GM23338 (cell line): ENCODE results near the gene YWHAQ. TPM values are rescaled to one million over a fixed set of nuclear protein-coding genes. Genes with fewer than 3 reads are reported as not detected.

Experiments
- ATAC-seq: fragments of 200-7000 bp; cut with Tn5 transposase; 3 replicates; pipeline ENCODE4 v1.9.1; 2020
- DNase-seq: peaks from one replicate; pipeline ENCODE4 v3.0.0-alpha.2; 2015; ENCODE audit warnings: low spot score
- H2AFZ ChIP-seq: fragments of 200-600 bp; sonication (generic); 2 replicates; pipeline ENCODE4 v1.8.0; 2016; ENCODE audit warnings: antibody characterized with exemption, mild to moderate bottlenecking, moderate library complexity
- H3F3A ChIP-seq: fragments of 200-600 bp; sonication (generic); replicated peaks from 2 replicates; pipeline ENCODE4 v1.8.0; 2017; ENCODE audit warnings: antibody characterized with exemption, mixed run types, low read depth
- H3K27ac ChIP-seq: fragments of 200-600 bp; sonication (generic); 2 replicates; pipeline ENCODE4 v1.6.1; 2016; ENCODE audit warnings: low read depth
- H3K27me3 ChIP-seq: fragments of 200-600 bp; sonication (generic); 2 replicates; pipeline ENCODE4 v1.8.0; 2016; ENCODE audit warnings: mild to moderate bottlenecking, mixed run types, moderate library complexity; ENCODE audit not compliant: insufficient read depth
- H3K36me3 ChIP-seq: fragments of 200-600 bp; sonication (generic); 2 replicates; pipeline ENCODE4 v1.8.0; 2016; ENCODE audit warnings: mild to moderate bottlenecking; ENCODE audit not compliant: insufficient read depth
- H3K4me1 ChIP-seq: fragments of 200-600 bp; sonication (generic); 2 replicates; pipeline ENCODE4 v1.8.0; 2016; ENCODE audit warnings: mild to moderate bottlenecking, moderate library complexity; ENCODE audit not compliant: insufficient read depth
- H3K4me2 ChIP-seq: fragments of 200-600 bp; sonication (generic); 2 replicates; pipeline ENCODE4 v1.7.1; 2017; ENCODE audit warnings: mixed run types
- H3K4me3 ChIP-seq: fragments of 200-600 bp; sonication (generic); 2 replicates; pipeline ENCODE4 v1.6.1; 2016; ENCODE audit warnings: mixed run types
- H3K79me2 ChIP-seq: fragments of 200-600 bp; sonication (generic); replicated peaks from 2 replicates; pipeline ENCODE4 v1.8.0; 2017; ENCODE audit warnings: mild to moderate bottlenecking; ENCODE audit not compliant: insufficient read depth
- H3K9me2 ChIP-seq: fragments of 200-600 bp; sonication (generic); 2 replicates; pipeline ENCODE4 v1.8.0; 2017; ENCODE audit not compliant: insufficient read depth
- H4K20me1 ChIP-seq: fragments of 200-600 bp; sonication (generic); replicated peaks from 2 replicates; pipeline ENCODE4 v1.8.0; 2017; ENCODE audit warnings: mild to moderate bottlenecking; ENCODE audit not compliant: insufficient read depth
- H3K27ac Mint-ChIP-seq: 2 replicates; pipeline ENCODE4 v1.8.0; 2020; ENCODE audit warnings: inconsistent platforms, mild to moderate bottlenecking, moderate library complexity, mixed read lengths
- H3K27me3 Mint-ChIP-seq: 3 replicates; pipeline ENCODE4 v1.8.0; 2022; ENCODE audit warnings: low read depth, mild to moderate bottlenecking, moderate library complexity, mixed read lengths, inconsistent platforms; ENCODE audit not compliant: insufficient read depth, poor library complexity
- H3K36me3 Mint-ChIP-seq: 3 replicates; pipeline ENCODE4 v1.8.0; 2021; ENCODE audit warnings: low read depth, mild to moderate bottlenecking, inconsistent platforms, moderate library complexity, mixed read lengths
- H3K4me1 Mint-ChIP-seq: 3 replicates; pipeline ENCODE4 v1.8.0; 2020; ENCODE audit warnings: mild to moderate bottlenecking, inconsistent platforms, mixed read lengths
- H3K4me3 Mint-ChIP-seq: 3 replicates; pipeline ENCODE4 v1.8.0; 2021; ENCODE audit warnings: moderate library complexity, mild to moderate bottlenecking, inconsistent platforms, mixed read lengths
- H3K9me3 Mint-ChIP-seq: 3 replicates; pipeline ENCODE4 v1.8.0; 2020; ENCODE audit warnings: moderate library complexity, mild to moderate bottlenecking, inconsistent platforms, mixed read lengths
- ETS1 ChIP-seq: IDR thresholded peaks from 2 replicates; pipeline ENCODE4 v1.6.1; 2016; ENCODE audit warnings: antibody characterized with exemption
- EZH2 ChIP-seq: fragments of 200-600 bp; sonication (generic); IDR thresholded peaks from one replicate; pipeline ENCODE4 v1.8.0; 2017; ENCODE audit warnings: antibody characterized with exemption, mild to moderate bottlenecking, low read depth; ENCODE audit not compliant: unreplicated experiment
- JUNB ChIP-seq: IDR thresholded peaks from one replicate; pipeline ENCODE4 v1.6.1; 2016; ENCODE audit warnings: antibody characterized with exemption; ENCODE audit not compliant: unreplicated experiment
- REST ChIP-seq: IDR thresholded peaks from one replicate; pipeline ENCODE4 v1.6.1; 2018; ENCODE audit warnings: antibody characterized with exemption; ENCODE audit not compliant: unreplicated experiment
- STAT1 ChIP-seq: IDR thresholded peaks from one replicate; pipeline ENCODE4 v1.6.1; 2016; ENCODE audit warnings: antibody characterized with exemption; ENCODE audit not compliant: unreplicated experiment
- ZNF114 ChIP-seq: fragments of 250-450 bp; sonication (Bioruptor Pico); IDR thresholded peaks from 2 replicates; pipeline ENCODE4 v1.5.0; 2020; ENCODE audit warnings: mild to moderate bottlenecking, moderate library complexity
- ZNF331 ChIP-seq: fragments of 250-450 bp; sonication (Bioruptor Pico); IDR thresholded peaks from 2 replicates; pipeline ENCODE4 v1.5.0; 2020; ENCODE audit warnings: low read depth, mild to moderate bottlenecking, moderate library complexity
- ZNF462 ChIP-seq: fragments of 250-450 bp; sonication (Bioruptor Pico); IDR thresholded peaks from 2 replicates; pipeline ENCODE4 v1.5.0; 2020; ENCODE audit warnings: mild to moderate bottlenecking, moderate library complexity
- polyA plus RNA-seq: library from polyadenylated mRNA; unstranded; fragments of >200 nt; fragmentation: Nextera tagmentation; extraction: Ambion mirVana; gene quantifications from 2 replicates; pipeline ENCODE4 v1.2.1, GENCODE V29; 2016
- total RNA-seq: library from RNA; depleted of rRNA; stranded (reverse); fragments of >200 nt; shearing (Covaris generic); gene quantifications from 2 replicates; pipeline ENCODE4 v1.2.3, GENCODE V29; 2014

The YWHAQ gene
- total and polyA plus RNA-seq, 2 experiments from 2014 or later: 295 to 464 TPM

- Histone ChIP-seq H3K4me1 (peaks cover 14% of the 10 kb centered on the region), H3K36me3 (no peaks in the 10 kb centered on the region), H3K4me2 (no peak overlapping the region), H3K79me2 (no peaks in the 10 kb centered on the region), H3F3A (no peaks in the 10 kb centered on the region), H4K20me1 (no peaks in the 10 kb centered on the region), H3K27ac (no peak overlapping the region), H3K9me2 (no peaks in the 10 kb centered on the region), H3K27me3 (no peaks in the 10 kb centered on the region), H2AFZ (no peak overlapping the region), H3K4me3 (no peak overlapping the region)
- H3K9me3 Mint-ChIP-seq: no peaks in the 10 kb centered on the region
- peaks cover 17% of the 10 kb centered on the region for H3K4me1 Mint-ChIP-seq
- no peak for TF ChIP-seq JUNB
- no peak for TF ChIP-seq REST
- no peak for TF ChIP-seq ZNF331
- no peak for TF ChIP-seq EZH2
- TF ChIP-seq STAT1: no peak
- no peak for TF ChIP-seq ZNF462 (CRISPR knock-in tag)
- TF ChIP-seq ETS1: no peak
- TF ChIP-seq ZNF114 (CRISPR knock-in tag): no peak
- DNase-seq (no peak), ATAC-seq (no peak)
- H3K36me3 Mint-ChIP-seq: no peaks in the 10 kb centered on the region
- H3K27me3 Mint-ChIP-seq: peaks cover 4% of the 10 kb centered on the region
- no peak overlapping the region for H3K27ac Mint-ChIP-seq
- H3K4me3 Mint-ChIP-seq: no peak overlapping the region
Measured at GRCh38 chr2:9679218-9679617, 48.4 kb upstream of the YWHAQ start.
